Adipocyte (in vitro differentiated cells): ENCODE results near the gene TRMT1.

Experiments
- DNase-seq: peaks from one replicate; pipeline ENCODE4 v3.0.0-alpha.2; 2015; ENCODE audit warnings: low read depth
- H3K27me3 ChIP-seq: replicated peaks from 2 replicates; pipeline ENCODE4 v1.7.0; 2013; ENCODE audit warnings: mild to moderate bottlenecking, low read length, moderate library complexity; ENCODE audit not compliant: control insufficient read depth, insufficient read depth
- H3K36me3 ChIP-seq: 2 replicates; pipeline ENCODE4 v1.7.0; 2013; ENCODE audit warnings: low read length, mild to moderate bottlenecking, moderate library complexity; ENCODE audit not compliant: control insufficient read depth, insufficient read depth, severe bottlenecking
- H3K4me1 ChIP-seq: 2 replicates; pipeline ENCODE4 v1.7.0; 2013; ENCODE audit warnings: mild to moderate bottlenecking, low read length, moderate library complexity; ENCODE audit not compliant: control insufficient read depth, insufficient read depth
- H3K4me3 ChIP-seq: 2 replicates; pipeline ENCODE4 v1.7.0; 2013; ENCODE audit warnings: mild to moderate bottlenecking, low read length, moderate library complexity
- H3K9ac ChIP-seq: 2 replicates; pipeline ENCODE4 v1.7.0; 2013; ENCODE audit warnings: mild to moderate bottlenecking, low read length, moderate library complexity
- H3K9me3 ChIP-seq: 2 replicates; pipeline ENCODE4 v1.7.0; 2013; ENCODE audit warnings: mild to moderate bottlenecking, low read length, moderate library complexity; ENCODE audit not compliant: control insufficient read depth

TRMT1 gene

GRCh38 chr19:13058951-13059660, 57.4 kb downstream of the TRMT1 start:
- no peaks in the 10 kb centered on the region for H3K9me3 ChIP-seq
- peak overlapping the region; percentile 86 for H3K9ac ChIP-seq
- no peaks in the 10 kb centered on the region for H3K27me3 ChIP-seq
- peak overlapping the region; percentile 47 for H3K4me3 ChIP-seq
- no peaks in the 10 kb centered on the region for H3K36me3 ChIP-seq
- peaks cover 96% of the 10 kb centered on the region for H3K4me1 ChIP-seq
- peak; percentile 29 for DNase-seq

GRCh38 chr19:13057744-13058143, 58.8 kb downstream of the TRMT1 start:
- Histone ChIP-seq H3K9me3 (no peaks in the 10 kb centered on the region), H3K27me3 (no peaks in the 10 kb centered on the region), H3K9ac (peak overlapping the region; percentile 96), H3K4me1 (peaks cover 96% of the 10 kb centered on the region), H3K4me3 (no peak overlapping the region), H3K36me3 (no peaks in the 10 kb centered on the region)
- no peak for DNase-seq

DNA sequence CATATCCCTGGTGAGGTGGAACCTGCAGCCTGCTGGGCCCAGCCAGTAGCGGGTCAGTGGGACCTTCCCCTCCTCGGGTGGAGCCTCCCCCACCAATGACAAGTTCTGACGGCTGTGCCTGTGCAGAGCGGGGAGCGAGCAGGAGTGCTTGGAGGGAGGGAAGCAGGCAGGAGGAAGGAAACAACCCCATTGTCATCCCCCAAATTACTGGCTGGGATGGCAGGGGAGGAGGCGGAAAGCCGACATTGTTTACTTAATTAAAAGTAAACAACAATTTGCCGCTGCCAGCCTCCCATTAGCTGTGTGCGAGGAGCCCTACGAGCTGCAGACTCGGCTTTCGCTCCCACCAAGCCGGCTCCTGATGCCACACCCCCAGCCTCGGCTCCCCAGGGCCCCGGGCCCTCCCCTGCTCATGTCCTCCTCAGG, 59.4 kb downstream of the TRMT1 start:
- H3K4me3 ChIP-seq, result no peak overlapping the region
- no peaks in the 10 kb centered on the region for H3K9me3 ChIP-seq
- no peaks in the 10 kb centered on the region for H3K36me3 ChIP-seq
- peak overlapping the region; percentile 96 for H3K9ac ChIP-seq
- no peak for DNase-seq
- H3K27me3 ChIP-seq, result no peaks in the 10 kb centered on the region
- H3K4me1 ChIP-seq, result peaks cover 96% of the 10 kb centered on the region

GRCh38 chr19:13056052-13056660, 60.4 kb downstream of the TRMT1 start:
- DNase-seq, result peak; percentile 83
- H3K27me3 ChIP-seq, result no peaks in the 10 kb centered on the region
- no peaks in the 10 kb centered on the region for H3K9me3 ChIP-seq
- peak overlapping the region; percentile 67 for H3K4me3 ChIP-seq
- no peaks in the 10 kb centered on the region for H3K36me3 ChIP-seq
- peaks cover 96% of the 10 kb centered on the region for H3K4me1 ChIP-seq
- peak overlapping the region; percentile 96 for H3K9ac ChIP-seq

- no peaks in the 10 kb centered on the region for H3K27me3 ChIP-seq
- no peaks in the 10 kb centered on the region for H3K9me3 ChIP-seq
- H3K9ac ChIP-seq, result peak overlapping the region; percentile 96
- DNase-seq, result peak; percentile 96
- peaks cover 96% of the 10 kb centered on the region for H3K4me1 ChIP-seq
- peak overlapping the region; percentile 67 for H3K4me3 ChIP-seq
- no peaks in the 10 kb centered on the region for H3K36me3 ChIP-seq
Observed at GRCh38 chr19:13055213-13056051, 61.1 kb downstream of the TRMT1 start.
